DOHH2 (cell line): Measurements from ENCODE around the gene HJV.

Experiments
- H3F3A ChIP-seq: fragments of 200-600 bp; sonication (generic), shearing (Covaris generic); 2 replicates; pipeline ENCODE4 v1.6.0; 2016; ENCODE audit warnings: antibody characterized with exemption, mild to moderate bottlenecking; ENCODE audit not compliant: control insufficient read depth, insufficient read depth
- H3K27ac ChIP-seq: fragments of 200-600 bp; sonication (generic); 2 replicates; pipeline ENCODE4 v1.5.1; 2014; ENCODE audit warnings: low read depth, mild to moderate bottlenecking, low read length, moderate library complexity
- H3K27me3 ChIP-seq: fragments of 200-600 bp; sonication (generic); 2 replicates; pipeline ENCODE4 v1.6.1; 2014; ENCODE audit warnings: mild to moderate bottlenecking, low read length, mixed read lengths; ENCODE audit not compliant: control insufficient read depth
- H3K36me3 ChIP-seq: fragments of 200-600 bp; sonication (generic); 2 replicates; pipeline ENCODE4 v1.6.1; 2014; ENCODE audit warnings: mild to moderate bottlenecking, low read length, moderate library complexity, mixed read lengths; ENCODE audit not compliant: control insufficient read depth
- H3K4me1 ChIP-seq: fragments of 200-600 bp; sonication (generic); 2 replicates; pipeline ENCODE4 v1.6.1; 2014; ENCODE audit warnings: mild to moderate bottlenecking, low read length, mixed read lengths; ENCODE audit not compliant: control insufficient read depth
- H3K4me2 ChIP-seq: fragments of 200-600 bp; sonication (generic); 2 replicates; pipeline ENCODE4 v1.6.0; 2014; ENCODE audit warnings: mild to moderate bottlenecking, low read length, moderate library complexity
- H3K4me3 ChIP-seq: fragments of 200-600 bp; sonication (generic); 2 replicates; pipeline ENCODE4 v1.5.1; 2014; ENCODE audit warnings: mild to moderate bottlenecking, low read length, mixed read lengths
- H3K79me2 ChIP-seq: fragments of 200-600 bp; sonication (generic); 2 replicates; pipeline ENCODE4 v1.6.1; 2014; ENCODE audit warnings: mild to moderate bottlenecking, low read length, mixed read lengths; ENCODE audit not compliant: control insufficient read depth
- H3K9me2 ChIP-seq: fragments of 200-600 bp; sonication (generic); replicated peaks from 2 replicates; pipeline ENCODE4 v1.6.1; 2014; ENCODE audit warnings: mild to moderate bottlenecking, low read length, mixed read lengths; ENCODE audit not compliant: control insufficient read depth
- H3K9me3 ChIP-seq: fragments of 200-600 bp; sonication (generic); 2 replicates; pipeline ENCODE4 v1.6.1; 2014; ENCODE audit warnings: antibody characterized with exemption, low read length, mixed read lengths; ENCODE audit not compliant: control insufficient read depth, insufficient read depth
- H4K20me1 ChIP-seq: fragments of 200-600 bp; sonication (generic); 2 replicates; pipeline ENCODE4 v1.6.0; 2014; ENCODE audit warnings: low read depth, mild to moderate bottlenecking, antibody characterized with exemption, low read length, moderate library complexity; ENCODE audit not compliant: control insufficient read depth, insufficient read depth
- CTCF ChIP-seq: fragments of 200-600 bp; sonication (generic); IDR thresholded peaks from one replicate; pipeline ENCODE4 v1.5.1; 2014; ENCODE audit warnings: antibody characterized with exemption, mild to moderate bottlenecking, low read depth, low read length; ENCODE audit not compliant: poor library complexity, severe bottlenecking
- EZH2phosphoT487 ChIP-seq: fragments of 200-600 bp; sonication (generic); IDR thresholded peaks from 2 replicates; pipeline ENCODE4 v1.6.1; 2017; ENCODE audit warnings: borderline replicate concordance, mild to moderate bottlenecking, antibody characterized with exemption, low read length, moderate library complexity, mixed read lengths

Gene HJV

GRCh38 chr1:146039844-146040194 lies 18.3 kb upstream of the HJV start:
- H3K4me2 ChIP-seq: peak overlapping the region; percentile 95
- peak overlapping the region; percentile 90 for H3K4me3 ChIP-seq
- H3K9me3 ChIP-seq: no peaks in the 10 kb centered on the region
- H3K36me3 ChIP-seq: no peaks in the 10 kb centered on the region
- TF ChIP-seq EZH2phosphoT487: no peak
- TF ChIP-seq CTCF: no peak
- H3F3A ChIP-seq: peaks cover 24% of the 10 kb centered on the region
- H3K9me2 ChIP-seq: no peaks in the 10 kb centered on the region
- H3K27ac ChIP-seq: no peak overlapping the region
- no peaks in the 10 kb centered on the region for H3K79me2 ChIP-seq
- no peaks in the 10 kb centered on the region for H4K20me1 ChIP-seq
- peaks cover 27% of the 10 kb centered on the region for H3K4me1 ChIP-seq
- H3K27me3 ChIP-seq: no peaks in the 10 kb centered on the region

- TF ChIP-seq EZH2phosphoT487: no peak
- H3K4me3 ChIP-seq: peak overlapping the region; percentile 90
- H3K27ac ChIP-seq: peak overlapping the region; percentile 87
- no peaks in the 10 kb centered on the region for H3K9me2 ChIP-seq
- H3K9me3 ChIP-seq: no peaks in the 10 kb centered on the region
- peaks cover 37% of the 10 kb centered on the region for H3K4me1 ChIP-seq
- H3K79me2 ChIP-seq: no peaks in the 10 kb centered on the region
- peak overlapping the region; percentile 95 for H3K4me2 ChIP-seq
- no peaks in the 10 kb centered on the region for H3K27me3 ChIP-seq
- no peaks in the 10 kb centered on the region for H3K36me3 ChIP-seq
- peaks cover 30% of the 10 kb centered on the region for H3F3A ChIP-seq
- H4K20me1 ChIP-seq: no peaks in the 10 kb centered on the region
Measured at GRCh38 chr1:146036965-146037646, 15.6 kb upstream of the HJV start.

- H3K79me2 ChIP-seq: no peaks in the 10 kb centered on the region
- H4K20me1 ChIP-seq: no peaks in the 10 kb centered on the region
- peak overlapping the region; percentile 95 for H3K4me2 ChIP-seq
- no peaks in the 10 kb centered on the region for H3K9me3 ChIP-seq
- H3K4me3 ChIP-seq: peak overlapping the region; percentile 90
- peaks cover 30% of the 10 kb centered on the region for H3F3A ChIP-seq
- H3K4me1 ChIP-seq: peaks cover 37% of the 10 kb centered on the region
- H3K36me3 ChIP-seq: no peaks in the 10 kb centered on the region
- H3K9me2 ChIP-seq: no peaks in the 10 kb centered on the region
- H3K27me3 ChIP-seq: peaks cover 6% of the 10 kb centered on the region; the same call in 1 of the 2 replicates
- H3K27ac ChIP-seq: peak overlapping the region; percentile 87
- TF ChIP-seq EZH2phosphoT487 (no peak), CTCF (no peak)
Measured at GRCh38 chr1:146036241-146036964, 14.9 kb upstream of the HJV start.

GRCh38 chr1:146035048-146035423 lies 13.5 kb upstream of the HJV start:
- H3K27ac ChIP-seq: no peak overlapping the region
- H3K9me3 ChIP-seq: no peaks in the 10 kb centered on the region
- peak overlapping the region; percentile 90 for H3K4me3 ChIP-seq
- peak overlapping the region; percentile 95 for H3K4me2 ChIP-seq
- no peaks in the 10 kb centered on the region for H4K20me1 ChIP-seq
- no peaks in the 10 kb centered on the region for H3K9me2 ChIP-seq
- no peaks in the 10 kb centered on the region for H3K79me2 ChIP-seq
- peaks cover 29% of the 10 kb centered on the region for H3F3A ChIP-seq
- TF ChIP-seq EZH2phosphoT487 (no peak), CTCF (no peak)
- peaks cover 37% of the 10 kb centered on the region for H3K4me1 ChIP-seq
- peaks cover 7% of the 10 kb centered on the region; the same call in 1 of the 2 replicates for H3K27me3 ChIP-seq
- H3K36me3 ChIP-seq: no peaks in the 10 kb centered on the region
